ENCODE measurements around the gene CCL18. TPM values are rescaled to one million over a fixed set of nuclear protein-coding genes. Genes with fewer than 3 reads are reported as not detected.

Gene CCL18
- total and polyA plus RNA-seq, 9 of the 15 experiments (the other 6 are each of a cell fraction or from before 2014, with no cell fraction given), result not detected

DNA sequence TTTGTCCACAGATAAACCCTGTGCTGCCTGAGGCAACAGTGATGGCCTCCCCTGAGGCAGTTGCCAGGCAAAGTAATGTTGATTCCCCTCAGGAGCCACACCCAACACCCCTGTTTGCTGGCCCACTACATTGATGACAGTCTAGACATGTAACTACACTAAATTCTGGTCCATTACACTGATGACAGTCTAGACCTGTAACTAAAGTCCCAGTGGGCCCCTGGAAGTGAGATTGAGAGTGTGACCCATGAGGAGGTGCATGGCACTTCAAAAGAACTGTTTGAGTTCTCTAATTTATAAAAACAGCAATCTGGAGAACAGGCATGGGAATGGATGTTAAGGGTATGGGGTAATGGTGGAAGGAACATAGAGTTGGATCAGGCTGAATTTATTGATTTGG, 48.5 kb downstream of the CCL18 start:
- Histone ChIP-seq H3K27ac (ENCODE audit: extremely low read depth, low read depth, low read length) (no peak overlapping the region), H3K9ac (ENCODE audit: insufficient read depth in 1 of 2, low read depth in 2 of 2, low read length in 2 of 2) (no peak overlapping the region), H3K4me2 (ENCODE audit: insufficient read depth, low read length) (no peak overlapping the region), H3K4me1 (replicated peaks in 1 of 2; ENCODE audit: control insufficient read depth in 2 of 2, insufficient read depth in 2 of 2, low read length in 2 of 2) (no peaks in the 10 kb centered on the region), H3K79me2 (ENCODE audit: control insufficient read depth, insufficient read depth, low read length) (no peaks in the 10 kb centered on the region), H3K27me3 (ENCODE audit: control insufficient read depth in 2 of 2, insufficient read depth in 2 of 2, low read length in 2 of 2) (no peaks in the 10 kb centered on the region), H3K9me3 (replicated peaks; ENCODE audit: control insufficient read depth, insufficient read depth, low read depth, low read length) (no peaks in the 10 kb centered on the region), H4K20me1 (replicated peaks; ENCODE audit: control insufficient read depth, insufficient read depth, low read length) (no peaks in the 10 kb centered on the region), H3K9me1 (ENCODE audit: control insufficient read depth, insufficient read depth, low read length) (no peaks in the 10 kb centered on the region), H3K36me3 (ENCODE audit: control insufficient read depth, insufficient read depth, low read length) (no peaks in the 10 kb centered on the region), H2AFZ (ENCODE audit: low read depth, low read length) (no peak overlapping the region), H3K4me3 (no peak overlapping the region)
- FAIRE-seq, result no peak
- POLR2A ChIA-PET, result no interaction called here
- in situ Hi-C loops (cut with MboI), result no loop called here
- no peak for ATAC-seq
- no peak for TF ChIP-seq KDM5B (IDR thresholded peaks at IDR 0.05; ENCODE audit: insufficient replicate concordance, low read depth, low read length)
- TF ChIP-seq CREBBP (IDR thresholded peaks at IDR 0.05; ENCODE audit: low read depth, low read length), result no peak
- no peak for TF ChIP-seq ZBTB9 (CRISPR knock-in tag; IDR thresholded peaks at IDR 0.05)
- no peak for TF ChIP-seq ZEB2 (IDR thresholded peaks at IDR 0.05)
- no peak for TF ChIP-seq ZNF445 (CRISPR knock-in tag; IDR thresholded peaks at IDR 0.05; ENCODE audit: low read depth)
- TF ChIP-seq BCOR (IDR thresholded peaks at IDR 0.05), result no peak
- no peak for TF ChIP-seq CBX5 (IDR thresholded peaks at IDR 0.05; ENCODE audit: borderline replicate concordance, low read depth)
- TF ChIP-seq HMG20B (CRISPR knock-in tag; IDR thresholded peaks at IDR 0.05), result no peak
- TF ChIP-seq KDM2B (CRISPR knock-in tag; IDR thresholded peaks at IDR 0.05), result no peak
- TF ChIP-seq NFE2 (IDR thresholded peaks at IDR 0.05; ENCODE audit: low read depth), result no peak
- no peak for TF ChIP-seq GTF2B (IDR thresholded peaks at IDR 0.05; ENCODE audit: extremely low read depth, insufficient read length)
- no peak for TF ChIP-seq VEZF1 (CRISPR knock-in tag; IDR thresholded peaks at IDR 0.05)
- TF ChIP-seq, protein P1, sequence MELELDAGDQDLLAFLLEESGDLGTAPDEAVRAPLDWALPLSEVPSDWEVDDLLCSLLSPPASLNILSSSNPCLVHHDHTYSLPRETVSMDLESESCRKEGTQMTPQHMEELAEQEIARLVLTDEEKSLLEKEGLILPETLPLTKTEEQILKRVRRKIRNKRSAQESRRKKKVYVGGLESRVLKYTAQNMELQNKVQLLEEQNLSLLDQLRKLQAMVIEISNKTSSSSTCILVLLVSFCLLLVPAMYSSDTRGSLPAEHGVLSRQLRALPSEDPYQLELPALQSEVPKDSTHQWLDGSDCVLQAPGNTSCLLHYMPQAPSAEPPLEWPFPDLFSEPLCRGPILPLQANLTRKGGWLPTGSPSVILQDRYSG (tag; conservative IDR thresholded peaks at IDR 0.05; ENCODE audit: low read depth), result no peak
- no peak for TF ChIP-seq RBM14 (IDR thresholded peaks at IDR 0.05; ENCODE audit: borderline replicate concordance, insufficient read depth, low read depth, low read length)
- no peak for TF ChIP-seq ERF (CRISPR knock-in tag; IDR thresholded peaks at IDR 0.05)
- TF ChIP-seq GTF2A2 (tag; IDR thresholded peaks at IDR 0.05), result no peak
- TF ChIP-seq TAF1 (IDR thresholded peaks at IDR 0.05; ENCODE audit: control insufficient read depth, extremely low read depth, insufficient read depth, low read length, severe bottlenecking), result no peak
- no peak for DNase-seq (ENCODE audit: extremely low read depth in 1 of 4, low spot score in 3 of 4)
- intact Hi-C loops (cut with micrococcal nuclease), result no loop called here
- BruUV-seq (replicated peaks), result no TSS peak
- CTCF ChIA-PET (ENCODE audit: low intra/inter-chr PET ratio), result no interaction called here
